HCT116 (cell line): Measurements from ENCODE around the gene KLF11. TPM values are rescaled to one million over a fixed set of nuclear protein-coding genes. Genes with fewer than 3 reads are reported as not detected.

ENCODE experiments used
- ATAC-seq: fragments of 200-7000 bp; cut with Tn5 transposase; 2 replicates; pipeline ENCODE4 v1.9.1; 2020; ENCODE audit warnings: mild to moderate bottlenecking, moderate library complexity
- BruUV-seq: library from RNA; stranded (reverse); fragments of 400-500 nt; replicated peaks from 2 replicates; lab custom pipeline; 2021; lab: Mats Ljungman, UMichigan
- CTCF ChIA-PET: fragments of 300-600 bp; sonication (Branson Sonifier 250); formaldehyde crosslinking; loops from one replicate; lab custom pipeline; 2021; ENCODE audit warnings: antibody characterized with exemption; lab: Charles Lee
- POLR2A ChIA-PET: fragments of 300-600, 350-600 bp; sonication (Branson Sonifier 250); formaldehyde crosslinking; loops from one replicate; lab custom pipeline; 2021; ENCODE audit warnings: antibody characterized with exemption; lab: Charles Lee
- RAD21 ChIA-PET, 2 experiments: fragments of 300-600 bp; sonication (Branson Sonifier 250); formaldehyde crosslinking; loops; one replicate each; lab custom pipeline; 2023; ENCODE audit warnings: low total read pairs in 2 of 2; ENCODE audit not compliant: uncharacterized antibody in 2 of 2, unreplicated experiment in 2 of 2, low non-redundant PET in 1 of 2; lab: Charles Lee
- DNase-seq: peaks from one replicate; pipeline ENCODE4 v3.0.0-alpha.2; 2010; ENCODE audit warnings: low read depth, low spot score
- H2AFZ ChIP-seq: fragments of 200-600 bp; shearing (Covaris generic), sonication (generic); 2 replicates; pipeline ENCODE4 v1.6.1; 2017; ENCODE audit warnings: low read depth, mixed run types, mixed read lengths, antibody characterized with exemption, low read length; ENCODE audit not compliant: poor library complexity, severe bottlenecking
- H3K27ac ChIP-seq: 2 replicates; pipeline ENCODE4 v1.5.1; 2012; ENCODE audit warnings: low read depth, low read length
- H3K27me3 ChIP-seq: fragments of 200-600 bp; sonication (generic); 2 replicates; pipeline ENCODE4 v1.6.1; 2016; ENCODE audit warnings: mixed run types, low read length, mixed read lengths; ENCODE audit not compliant: insufficient read depth
- H3K36me3 ChIP-seq, 2 experiments: fragments of 200-500 bp in 1 of 2; fragments of 200-600 bp in 1 of 2; sonication (Bioruptor generic) in 1 of 2; sonication (generic) in 1 of 2; 2 replicates each; pipeline versions ENCODE4 v1.5.1 to v1.6.1; 2014 to 2016; ENCODE audit warnings: low read length in 2 of 2, inconsistent platforms in 1 of 2, mixed read lengths in 1 of 2, mixed run types in 1 of 2; ENCODE audit not compliant: insufficient read depth in 2 of 2, control insufficient read depth in 1 of 2
- H3K4me1 ChIP-seq, 2 experiments: fragments of 200-600 bp in 1 of 2; sonication (generic) in 1 of 2; 2 replicates each; pipeline versions ENCODE4 v1.5.1 to v1.6.1; 2012 to 2017; ENCODE audit warnings: low read length in 2 of 2, inconsistent platforms in 1 of 2, mild to moderate bottlenecking in 1 of 2, mixed read lengths in 1 of 2, mixed run types in 1 of 2, moderate library complexity in 1 of 2; ENCODE audit not compliant: insufficient read depth in 2 of 2, control insufficient read depth in 1 of 2
- H3K4me2 ChIP-seq: fragments of 200-600 bp; sonication (generic); 2 replicates; pipeline ENCODE4 v1.6.1; 2017; ENCODE audit warnings: mixed run types, low read length, mixed read lengths
- H3K4me3 ChIP-seq, 2 experiments: fragments of 200-600 bp in 1 of 2; sonication (generic) in 1 of 2; replicated peaks in 1 of 2; 2 replicates each; pipeline ENCODE4 v1.5.1; 2011 to 2016; ENCODE audit warnings: low read length in 2 of 2, control low read depth in 1 of 2, low read depth in 1 of 2, mild to moderate bottlenecking in 1 of 2, mixed read lengths in 1 of 2, mixed run types in 1 of 2
- H3K79me2 ChIP-seq: fragments of 200-600 bp; sonication (generic); 2 replicates; pipeline ENCODE4 v1.6.1; 2017; ENCODE audit warnings: mild to moderate bottlenecking, mixed run types, low read length, moderate library complexity, mixed read lengths; ENCODE audit not compliant: insufficient read depth
- H3K9ac ChIP-seq: fragments of 200-600 bp; sonication (generic); 2 replicates; pipeline ENCODE4 v1.6.1; 2016; ENCODE audit warnings: low read length, mixed read lengths
- H3K9me2 ChIP-seq: fragments of 200-600 bp; sonication (generic), shearing (Covaris generic); 2 replicates; pipeline ENCODE4 v1.6.1; 2017; ENCODE audit warnings: mixed run types, mild to moderate bottlenecking, moderate library complexity; ENCODE audit not compliant: insufficient read depth
- H3K9me3 ChIP-seq, 2 experiments: fragments of 200-500 bp in 1 of 2; fragments of 200-600 bp in 1 of 2; sonication (Bioruptor generic) in 1 of 2; sonication (generic) in 1 of 2; 2 replicates each; pipeline ENCODE4 v1.6.1; 2014 to 2017; ENCODE audit warnings: low read length in 2 of 2, mixed read lengths in 2 of 2, inconsistent platforms in 1 of 2, low read depth in 1 of 2, mild to moderate bottlenecking in 1 of 2, mixed run types in 1 of 2, moderate library complexity in 1 of 2; ENCODE audit not compliant: control insufficient read depth in 1 of 2, insufficient read depth in 1 of 2
- H4K20me1 ChIP-seq: fragments of 200-600 bp; sonication (generic), shearing (Covaris generic); 2 replicates; pipeline ENCODE4 v1.6.1; 2017; ENCODE audit warnings: mixed run types, mild to moderate bottlenecking, moderate library complexity; ENCODE audit not compliant: insufficient read depth
- CBX3 ChIP-seq: IDR thresholded peaks from 2 replicates; pipeline ENCODE4 v1.6.1; 2012; ENCODE audit warnings: low read depth
- EGR1 ChIP-seq: IDR thresholded peaks from 2 replicates; pipeline ENCODE4 v1.6.1; 2012; ENCODE audit warnings: low read depth
- ELF1 ChIP-seq: IDR thresholded peaks from 2 replicates; pipeline ENCODE4 v1.6.1; 2012; ENCODE audit warnings: low read depth, borderline replicate concordance
- EZH2phosphoT487 ChIP-seq: fragments of 200-600 bp; IDR thresholded peaks from 2 replicates; pipeline ENCODE4 v1.6.1; 2018; ENCODE audit warnings: antibody characterized with exemption, borderline replicate concordance
- FOSL1 ChIP-seq: IDR thresholded peaks from 2 replicates; pipeline ENCODE4 v1.6.1; 2012; ENCODE audit warnings: low read depth
- POLR2A ChIP-seq: IDR thresholded peaks from 2 replicates; pipeline ENCODE4 v1.7.0; 2011; ENCODE audit warnings: borderline replicate concordance; ENCODE audit not compliant: insufficient read depth, insufficient read length; ENCODE audit errors: extremely low read depth
- POLR2AphosphoS5 ChIP-seq: IDR thresholded peaks from 2 replicates; pipeline ENCODE4 v1.6.1; 2011; ENCODE audit warnings: mild to moderate bottlenecking, low read depth, low read length, moderate library complexity
- RAD21 ChIP-seq: IDR thresholded peaks from 2 replicates; pipeline ENCODE4 v1.6.1; 2012; ENCODE audit warnings: low read depth, mild to moderate bottlenecking
- SP1 ChIP-seq: IDR thresholded peaks from 2 replicates; pipeline ENCODE4 v1.6.1; 2012; ENCODE audit warnings: low read depth
- TCF7L2 ChIP-seq: IDR thresholded peaks from 2 replicates; pipeline ENCODE4 v1.7.0; 2011; ENCODE audit warnings: borderline replicate concordance, inconsistent platforms; ENCODE audit not compliant: insufficient read depth, insufficient read length; ENCODE audit errors: extremely low read depth
- YY1 ChIP-seq: IDR thresholded peaks from 2 replicates; pipeline ENCODE4 v1.6.1; 2011; ENCODE audit warnings: low read length, low read depth, moderate library complexity, mild to moderate bottlenecking; ENCODE audit not compliant: insufficient replicate concordance; ENCODE audit errors: extremely low read depth
- ZFX ChIP-seq: fragments of 450-650 bp; IDR thresholded peaks from 2 replicates; pipeline ENCODE4 v1.6.1; 2017
- ZNF274 ChIP-seq: fragments of 200-500 bp; sonication (Bioruptor generic); IDR thresholded peaks from 2 replicates; pipeline ENCODE4 v1.6.1; 2014; ENCODE audit warnings: mild to moderate bottlenecking, low read depth, low read length, inconsistent platforms
- intact Hi-C: fragments of 100-400 bp; cut with micrococcal nuclease; formaldehyde crosslinking; loops from 2 replicates; pipeline ENCODE4 v1.10.0; 2022
- total RNA-seq: library from RNA; stranded (reverse); gene quantifications from one replicate; pipeline ENCODE4 v1.2.1, GENCODE V29; 2021; ENCODE audit not compliant: unreplicated experiment
- TF ChIP-seq, protein P1 (sequence below): IDR thresholded peaks from 2 replicates; pipeline ENCODE4 v1.6.1; 2011; ENCODE audit warnings: mild to moderate bottlenecking, low read length, moderate library complexity; ENCODE audit not compliant: insufficient replicate concordance; ENCODE audit errors: extremely low read depth
- TF ChIP-seq, protein P2 (sequence below), 3 experiments: fragments of 200-600 bp in 1 of 3; sonication (generic) in 1 of 3; IDR thresholded peaks in 2 of 3; conservative IDR thresholded peaks in 1 of 3; 2 replicates each; pipeline ENCODE4 v1.5.1; 2012 to 2017; ENCODE audit warnings: low read depth in 2 of 3, low read length in 2 of 3, antibody characterized with exemption in 1 of 3, borderline replicate concordance in 1 of 3, control low read depth in 1 of 3, mild to moderate bottlenecking in 1 of 3, mixed read lengths in 1 of 3, mixed run types in 1 of 3, moderate library complexity in 1 of 3; ENCODE audit not compliant: insufficient read depth in 1 of 3
- TF ChIP-seq, protein P3 (sequence below): IDR thresholded peaks from 2 replicates; pipeline ENCODE4 v1.6.1; 2012; ENCODE audit warnings: low read depth

KLF11 gene
- total RNA-seq, 1 experiment from 2014 or later, result 9.0 TPM

DNA sequence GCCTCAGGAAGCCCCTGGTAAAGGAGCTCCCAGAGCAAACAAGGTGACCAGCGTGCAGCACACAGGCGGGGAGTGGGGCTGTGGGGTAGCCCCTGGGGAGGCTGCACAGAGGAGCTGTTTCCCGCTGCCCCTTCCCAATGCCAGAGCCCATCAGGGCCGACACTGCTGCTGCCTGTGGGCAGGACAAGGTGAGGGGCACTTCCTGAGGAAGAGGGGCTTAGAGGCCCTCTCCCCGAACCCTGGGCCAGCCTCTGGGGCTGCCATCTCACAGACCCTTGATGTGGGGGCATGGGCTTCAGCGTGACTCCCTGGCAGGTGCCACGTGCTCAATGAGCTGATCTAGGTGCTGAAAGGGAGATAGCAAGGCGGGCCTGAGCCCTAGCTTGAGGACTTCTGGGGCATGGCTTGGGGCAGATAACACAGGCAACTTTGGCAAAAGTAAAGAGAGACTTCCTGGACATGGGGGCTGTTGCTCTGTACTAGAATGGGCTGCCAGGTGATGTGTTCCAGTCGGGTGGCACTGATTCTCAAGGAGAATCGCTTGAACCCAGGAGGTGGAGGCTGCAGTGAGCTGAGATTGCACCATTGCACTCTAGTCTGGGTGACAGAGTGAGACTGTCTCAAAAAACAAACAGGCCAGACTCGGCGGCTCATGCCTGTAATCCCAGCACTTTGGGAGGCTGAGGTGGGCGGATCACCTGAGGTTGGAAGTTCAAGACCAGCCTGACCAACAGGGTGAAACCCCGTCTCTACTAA is 9.9 kb upstream of the KLF11 start (continued):
- TF ChIP-seq, protein P1, sequence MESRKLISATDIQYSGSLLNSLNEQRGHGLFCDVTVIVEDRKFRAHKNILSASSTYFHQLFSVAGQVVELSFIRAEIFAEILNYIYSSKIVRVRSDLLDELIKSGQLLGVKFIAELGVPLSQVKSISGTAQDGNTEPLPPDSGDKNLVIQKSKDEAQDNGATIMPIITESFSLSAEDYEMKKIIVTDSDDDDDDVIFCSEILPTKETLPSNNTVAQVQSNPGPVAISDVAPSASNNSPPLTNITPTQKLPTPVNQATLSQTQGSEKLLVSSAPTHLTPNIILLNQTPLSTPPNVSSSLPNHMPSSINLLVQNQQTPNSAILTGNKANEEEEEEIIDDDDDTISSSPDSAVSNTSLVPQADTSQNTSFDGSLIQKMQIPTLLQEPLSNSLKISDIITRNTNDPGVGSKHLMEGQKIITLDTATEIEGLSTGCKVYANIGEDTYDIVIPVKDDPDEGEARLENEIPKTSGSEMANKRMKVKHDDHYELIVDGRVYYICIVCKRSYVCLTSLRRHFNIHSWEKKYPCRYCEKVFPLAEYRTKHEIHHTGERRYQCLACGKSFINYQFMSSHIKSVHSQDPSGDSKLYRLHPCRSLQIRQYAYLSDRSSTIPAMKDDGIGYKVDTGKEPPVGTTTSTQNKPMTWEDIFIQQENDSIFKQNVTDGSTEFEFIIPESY, result no peak
- no peak for TF ChIP-seq EGR1

DNA sequence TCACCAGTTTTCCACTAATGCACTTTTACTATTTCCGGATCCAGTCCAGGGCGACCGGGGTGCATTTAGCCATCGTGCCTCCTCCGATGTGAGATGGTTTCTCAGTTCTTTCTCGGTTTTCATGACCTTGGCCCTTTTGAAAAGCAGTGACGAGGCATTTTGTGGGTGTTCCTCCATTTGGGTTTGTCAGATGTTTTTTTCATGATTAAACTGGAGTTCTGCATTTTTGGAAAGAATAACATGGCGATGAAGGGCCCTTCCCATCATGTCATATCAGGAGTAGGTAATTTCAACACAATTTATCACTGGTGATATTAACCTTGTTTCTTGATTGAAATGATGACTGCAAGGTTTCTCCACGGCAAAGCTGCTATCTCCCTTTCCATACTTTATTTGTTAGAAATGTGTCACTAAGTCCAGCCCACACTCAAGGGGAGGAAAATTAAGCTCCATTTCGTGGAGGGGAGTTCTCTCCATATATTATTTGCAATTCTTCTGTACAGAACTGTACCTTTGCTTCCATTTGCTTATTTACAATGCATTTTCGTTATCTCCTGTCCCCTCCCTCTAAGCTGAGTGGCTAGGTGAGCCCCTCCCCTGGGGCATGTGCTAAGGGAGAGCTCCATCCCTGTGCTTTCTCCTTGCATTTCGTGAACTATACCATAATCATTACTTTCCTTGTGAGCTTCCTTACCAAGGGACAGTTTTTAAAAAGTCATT is 8.9 kb upstream of the KLF11 start:
- RAD21 ChIA-PET, result no interaction called here
- intact Hi-C loops, result no loop called here
- POLR2A ChIA-PET, result no interaction called here
- no peak overlapping the region for H3K4me2 ChIP-seq
- H3K36me3 ChIP-seq, result no peaks in the 10 kb centered on the region
- DNase-seq (no peak), ATAC-seq (no peak)
- no peak overlapping the region for H3K27ac ChIP-seq
- H4K20me1 ChIP-seq, result no peaks in the 10 kb centered on the region
- no peak overlapping the region for H2AFZ ChIP-seq
- BruUV-seq, result no TSS peak
- no peaks in the 10 kb centered on the region for H3K9me2 ChIP-seq
- no peaks in the 10 kb centered on the region for H3K27me3 ChIP-seq
- no peak overlapping the region for H3K4me3 ChIP-seq
- peaks cover 2 to 24% of the 10 kb centered on the region in 2 experiments; a peak in 2 of 4 replicates for H3K4me1 ChIP-seq
- no peaks in the 10 kb centered on the region for H3K79me2 ChIP-seq
- H3K9me3 ChIP-seq, result no peaks in the 10 kb centered on the region
- CTCF ChIA-PET, result interaction anchor here (2.2 kb wide), 1 partner anchor 400 kb away, joined by 8 read pairs; no protein-coding TSS in a partner anchor
- no peak overlapping the region for H3K9ac ChIP-seq
- TF ChIP-seq POLR2AphosphoS5 (no peak), EZH2phosphoT487 (no peak), TCF7L2 (no peak), FOSL1 (no peak), SP1 (no peak), POLR2A (no peak), RAD21 (no peak), CBX3 (no peak), ELF1 (no peak), YY1 (no peak), ZNF274 (no peak), ZFX (no peak)
- TF ChIP-seq, protein P2, sequence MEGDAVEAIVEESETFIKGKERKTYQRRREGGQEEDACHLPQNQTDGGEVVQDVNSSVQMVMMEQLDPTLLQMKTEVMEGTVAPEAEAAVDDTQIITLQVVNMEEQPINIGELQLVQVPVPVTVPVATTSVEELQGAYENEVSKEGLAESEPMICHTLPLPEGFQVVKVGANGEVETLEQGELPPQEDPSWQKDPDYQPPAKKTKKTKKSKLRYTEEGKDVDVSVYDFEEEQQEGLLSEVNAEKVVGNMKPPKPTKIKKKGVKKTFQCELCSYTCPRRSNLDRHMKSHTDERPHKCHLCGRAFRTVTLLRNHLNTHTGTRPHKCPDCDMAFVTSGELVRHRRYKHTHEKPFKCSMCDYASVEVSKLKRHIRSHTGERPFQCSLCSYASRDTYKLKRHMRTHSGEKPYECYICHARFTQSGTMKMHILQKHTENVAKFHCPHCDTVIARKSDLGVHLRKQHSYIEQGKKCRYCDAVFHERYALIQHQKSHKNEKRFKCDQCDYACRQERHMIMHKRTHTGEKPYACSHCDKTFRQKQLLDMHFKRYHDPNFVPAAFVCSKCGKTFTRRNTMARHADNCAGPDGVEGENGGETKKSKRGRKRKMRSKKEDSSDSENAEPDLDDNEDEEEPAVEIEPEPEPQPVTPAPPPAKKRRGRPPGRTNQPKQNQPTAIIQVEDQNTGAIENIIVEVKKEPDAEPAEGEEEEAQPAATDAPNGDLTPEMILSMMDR (IDR thresholded peaks at IDR 0.05 in 2 of 3, conservative IDR thresholded peaks at IDR 0.05 in 1 of 3; ENCODE audit: borderline replicate concordance in 1 of 3, insufficient read depth in 1 of 3, low read depth in 2 of 3, low read length in 2 of 3), result no peak
- TF ChIP-seq, protein P3, sequence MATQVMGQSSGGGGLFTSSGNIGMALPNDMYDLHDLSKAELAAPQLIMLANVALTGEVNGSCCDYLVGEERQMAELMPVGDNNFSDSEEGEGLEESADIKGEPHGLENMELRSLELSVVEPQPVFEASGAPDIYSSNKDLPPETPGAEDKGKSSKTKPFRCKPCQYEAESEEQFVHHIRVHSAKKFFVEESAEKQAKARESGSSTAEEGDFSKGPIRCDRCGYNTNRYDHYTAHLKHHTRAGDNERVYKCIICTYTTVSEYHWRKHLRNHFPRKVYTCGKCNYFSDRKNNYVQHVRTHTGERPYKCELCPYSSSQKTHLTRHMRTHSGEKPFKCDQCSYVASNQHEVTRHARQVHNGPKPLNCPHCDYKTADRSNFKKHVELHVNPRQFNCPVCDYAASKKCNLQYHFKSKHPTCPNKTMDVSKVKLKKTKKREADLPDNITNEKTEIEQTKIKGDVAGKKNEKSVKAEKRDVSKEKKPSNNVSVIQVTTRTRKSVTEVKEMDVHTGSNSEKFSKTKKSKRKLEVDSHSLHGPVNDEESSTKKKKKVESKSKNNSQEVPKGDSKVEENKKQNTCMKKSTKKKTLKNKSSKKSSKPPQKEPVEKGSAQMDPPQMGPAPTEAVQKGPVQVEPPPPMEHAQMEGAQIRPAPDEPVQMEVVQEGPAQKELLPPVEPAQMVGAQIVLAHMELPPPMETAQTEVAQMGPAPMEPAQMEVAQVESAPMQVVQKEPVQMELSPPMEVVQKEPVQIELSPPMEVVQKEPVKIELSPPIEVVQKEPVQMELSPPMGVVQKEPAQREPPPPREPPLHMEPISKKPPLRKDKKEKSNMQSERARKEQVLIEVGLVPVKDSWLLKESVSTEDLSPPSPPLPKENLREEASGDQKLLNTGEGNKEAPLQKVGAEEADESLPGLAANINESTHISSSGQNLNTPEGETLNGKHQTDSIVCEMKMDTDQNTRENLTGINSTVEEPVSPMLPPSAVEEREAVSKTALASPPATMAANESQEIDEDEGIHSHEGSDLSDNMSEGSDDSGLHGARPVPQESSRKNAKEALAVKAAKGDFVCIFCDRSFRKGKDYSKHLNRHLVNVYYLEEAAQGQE, result no peak
